Left ventricle myocardium inferior (tissue), 1 donor: ENCODE results near the gene PEX19. TPM values are rescaled to one million over a fixed set of nuclear protein-coding genes. Genes with fewer than 3 reads are reported as not detected.

Experiments used
- DNase-seq: peaks from one replicate; pipeline ENCODE4 v3.0.0-alpha.2; 2020
- H3K27ac ChIP-seq: fragments of 200-600 bp; replicated peaks from 2 replicates; pipeline ENCODE4 v1.8.0; 2021
- H3K27me3 ChIP-seq: fragments of 200-600 bp; 2 replicates; pipeline ENCODE4 v1.8.0; 2021; ENCODE audit warnings: low read depth
- H3K36me3 ChIP-seq: fragments of 200-600 bp; 2 replicates; pipeline ENCODE4 v1.8.0; 2021
- H3K4me1 ChIP-seq: fragments of 200-600 bp; 2 replicates; pipeline ENCODE4 v1.8.0; 2021
- H3K4me3 ChIP-seq: fragments of 200-600 bp; 2 replicates; pipeline ENCODE4 v1.8.0; 2021; ENCODE audit warnings: mild to moderate bottlenecking, moderate library complexity
- H3K9me3 ChIP-seq: fragments of 200-600 bp; replicated peaks from 2 replicates; pipeline ENCODE4 v1.8.0; 2021
- intact Hi-C: fragments of 100-400 bp; cut with micrococcal nuclease; formaldehyde crosslinking; loops from one replicate; pipeline ENCODE4 v1.11.0; 2022
- total RNA-seq: library from RNA; stranded (reverse); fragmentation: NEBNext Ultra II Directional; extraction: Animal tissue kit (Norgen Biotek cat#: 25700); gene quantifications from one replicate; pipeline ENCODE4 v1.2.1, GENCODE V29; 2021
- TF ChIP-seq, protein P1 (sequence below): fragments of 200-600 bp; IDR thresholded peaks from 2 replicates; pipeline ENCODE4 v1.8.0; 2021; ENCODE audit warnings: antibody characterized with exemption, mild to moderate bottlenecking, borderline replicate concordance
- donor health status: DM: no; HTN: yes; CAD: no; lungs with severe emphysema.

Gene PEX19
- total RNA-seq, 1 donor from 2014 or later = 97.6 TPM

- H3K4me1 ChIP-seq = peaks cover 59% of the 10 kb centered on the region
- H3K36me3 ChIP-seq = peaks cover 33% of the 10 kb centered on the region
- intact Hi-C loops = no loop called here
These were observed 40.7 kb downstream of the PEX19 start for GRCh38 chr1:160244209-160244608.

DNA sequence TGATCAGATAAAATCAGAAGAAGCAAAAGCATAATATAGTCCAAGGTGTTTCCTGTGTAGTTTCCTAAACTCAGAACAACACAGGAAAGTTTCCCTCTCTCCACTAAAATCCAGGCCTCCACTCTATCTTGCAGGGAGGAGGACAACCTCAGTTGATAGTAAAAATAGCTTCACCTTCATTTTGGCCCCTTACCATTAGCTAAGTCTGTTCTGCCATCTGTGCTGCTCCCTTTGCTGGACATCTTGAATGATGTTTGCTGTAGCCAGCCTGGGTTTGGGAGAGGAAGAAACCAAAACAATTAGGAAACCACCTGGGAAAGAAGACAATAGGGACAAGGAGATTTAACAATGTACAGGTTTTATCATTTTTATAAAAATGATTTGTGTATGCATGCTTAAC, 41.2 kb downstream of the PEX19 start:
- intact Hi-C loops = no loop called here
- Histone ChIP-seq H3K4me3 (peak overlapping the region; percentile 1), H3K27ac (peak overlapping the region; percentile 71), H3K36me3 (peaks cover 37% of the 10 kb centered on the region), H3K27me3 (no peaks in the 10 kb centered on the region), H3K4me1 (peaks cover 64% of the 10 kb centered on the region), H3K9me3 (no peaks in the 10 kb centered on the region)
- no peak for DNase-seq
- TF ChIP-seq, protein P1, sequence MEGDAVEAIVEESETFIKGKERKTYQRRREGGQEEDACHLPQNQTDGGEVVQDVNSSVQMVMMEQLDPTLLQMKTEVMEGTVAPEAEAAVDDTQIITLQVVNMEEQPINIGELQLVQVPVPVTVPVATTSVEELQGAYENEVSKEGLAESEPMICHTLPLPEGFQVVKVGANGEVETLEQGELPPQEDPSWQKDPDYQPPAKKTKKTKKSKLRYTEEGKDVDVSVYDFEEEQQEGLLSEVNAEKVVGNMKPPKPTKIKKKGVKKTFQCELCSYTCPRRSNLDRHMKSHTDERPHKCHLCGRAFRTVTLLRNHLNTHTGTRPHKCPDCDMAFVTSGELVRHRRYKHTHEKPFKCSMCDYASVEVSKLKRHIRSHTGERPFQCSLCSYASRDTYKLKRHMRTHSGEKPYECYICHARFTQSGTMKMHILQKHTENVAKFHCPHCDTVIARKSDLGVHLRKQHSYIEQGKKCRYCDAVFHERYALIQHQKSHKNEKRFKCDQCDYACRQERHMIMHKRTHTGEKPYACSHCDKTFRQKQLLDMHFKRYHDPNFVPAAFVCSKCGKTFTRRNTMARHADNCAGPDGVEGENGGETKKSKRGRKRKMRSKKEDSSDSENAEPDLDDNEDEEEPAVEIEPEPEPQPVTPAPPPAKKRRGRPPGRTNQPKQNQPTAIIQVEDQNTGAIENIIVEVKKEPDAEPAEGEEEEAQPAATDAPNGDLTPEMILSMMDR = no peak

More at GRCh38 chr1:160244209-160244608, 40.7 kb downstream of the PEX19 start:
- TF ChIP-seq, protein P1 = no peak
- Histone ChIP-seq H3K27ac (peak overlapping the region; percentile 71), H3K9me3 (no peaks in the 10 kb centered on the region), H3K27me3 (no peaks in the 10 kb centered on the region), H3K4me3 (peak overlapping the region; percentile 1)
- DNase-seq = no peak

DNA sequence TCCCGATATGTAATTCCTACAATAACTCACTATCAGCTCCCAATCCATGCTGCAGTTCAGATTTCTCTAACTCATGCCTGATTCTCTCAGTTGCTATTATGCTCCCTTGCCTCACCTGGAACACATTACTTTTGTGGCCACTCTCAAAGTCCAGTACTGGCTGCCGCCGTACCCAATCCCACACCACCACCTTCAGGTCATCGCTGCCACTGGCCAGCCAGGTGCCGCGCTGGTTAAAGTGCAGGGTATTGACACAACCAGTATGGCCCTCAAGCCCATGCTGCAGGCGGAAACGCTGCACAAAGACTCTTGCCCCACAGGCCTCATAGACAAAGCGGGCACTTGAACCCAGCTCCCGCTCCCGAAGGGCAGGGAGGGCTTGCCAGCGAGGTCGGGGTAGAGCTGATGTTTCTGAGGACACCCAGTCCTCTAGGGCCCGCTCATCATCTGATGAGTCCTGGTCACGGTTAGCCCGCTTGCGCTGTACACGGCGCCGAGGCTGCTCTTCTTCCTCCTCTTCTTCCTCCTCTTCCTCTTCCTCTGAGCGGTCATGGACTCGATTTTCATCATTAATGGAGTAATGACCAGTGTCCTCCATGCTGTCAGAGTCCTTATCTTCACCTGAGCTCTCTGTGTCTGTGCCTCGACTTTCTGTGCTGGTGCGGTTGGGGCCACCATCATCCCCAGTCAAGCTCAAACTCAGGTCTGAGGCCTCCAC, 45.2 kb downstream of the PEX19 start:
- peaks cover 41% of the 10 kb centered on the region for H3K4me1 ChIP-seq
- no peak for DNase-seq
- H3K27ac ChIP-seq = no peak overlapping the region
- intact Hi-C loops = no loop called here
- H3K27me3 ChIP-seq = no peaks in the 10 kb centered on the region
- no peaks in the 10 kb centered on the region for H3K9me3 ChIP-seq
- H3K4me3 ChIP-seq = no peak overlapping the region
- TF ChIP-seq, protein P1 = no peak
- peaks cover 78% of the 10 kb centered on the region for H3K36me3 ChIP-seq

- Histone ChIP-seq H3K4me3 (no peak overlapping the region), H3K27me3 (no peaks in the 10 kb centered on the region), H3K4me1 (peaks cover 27% of the 10 kb centered on the region), H3K36me3 (peaks cover 77% of the 10 kb centered on the region), H3K9me3 (no peaks in the 10 kb centered on the region), H3K27ac (peak overlapping the region; percentile 21)
- DNase-seq = no peak
- intact Hi-C loops = no loop called here
- TF ChIP-seq, protein P1 = no peak
These were observed 46.5 kb downstream of the PEX19 start for GRCh38 chr1:160238408-160238807.

DNA sequence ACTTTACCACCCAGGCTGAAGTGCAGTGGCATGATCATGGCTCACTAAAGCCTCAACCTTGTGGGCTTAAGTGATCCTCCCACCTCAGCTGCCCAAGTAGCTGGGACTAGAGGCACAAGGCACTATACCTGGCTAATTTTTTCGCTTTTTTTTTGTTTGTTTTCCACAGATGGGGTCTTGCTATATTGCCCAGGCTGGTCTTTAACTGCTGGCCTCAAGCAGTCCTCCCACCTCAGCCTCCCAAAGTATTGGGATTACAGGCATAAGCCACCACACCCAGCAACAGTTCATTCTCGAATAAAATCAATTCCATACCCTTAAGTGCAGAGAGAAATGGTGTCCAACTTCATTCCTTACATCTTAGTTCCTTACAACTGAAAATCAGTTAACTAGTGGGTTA, 47.4 kb downstream of the PEX19 start:
- H3K27ac ChIP-seq = peak overlapping the region; percentile 1
- no peaks in the 10 kb centered on the region for H3K9me3 ChIP-seq
- H3K27me3 ChIP-seq = no peaks in the 10 kb centered on the region
- no peak for DNase-seq
- TF ChIP-seq, protein P1 = no peak
- intact Hi-C loops = no loop called here
- no peak overlapping the region for H3K4me3 ChIP-seq
- H3K4me1 ChIP-seq = peaks cover 19% of the 10 kb centered on the region
- H3K36me3 ChIP-seq = peaks cover 86% of the 10 kb centered on the region
